Measurements from ENCODE around the gene ZNF235.

GRCh38 chr19:44282846-44283245 lies 22.0 kb downstream of the ZNF235 start:
- TF ChIP-seq CTCF (conservative IDR thresholded peaks at IDR 0.05) (no peak), ZFX (IDR thresholded peaks at IDR 0.05) (no peak)

Data from C4-2B (cell line).